GM12873 (cell line): ENCODE measurements around the gene SFI1.

ENCODE experiments used
- TF ChIP-seq, protein P1 (sequence below): IDR thresholded peaks from 2 replicates; pipeline ENCODE4 v1.5.1; 2012; ENCODE audit warnings: low read depth, mild to moderate bottlenecking, moderate library complexity, low read length, control low read depth; ENCODE audit not compliant: insufficient read depth; ENCODE audit errors: missing control alignments

SFI1 gene

DNA sequence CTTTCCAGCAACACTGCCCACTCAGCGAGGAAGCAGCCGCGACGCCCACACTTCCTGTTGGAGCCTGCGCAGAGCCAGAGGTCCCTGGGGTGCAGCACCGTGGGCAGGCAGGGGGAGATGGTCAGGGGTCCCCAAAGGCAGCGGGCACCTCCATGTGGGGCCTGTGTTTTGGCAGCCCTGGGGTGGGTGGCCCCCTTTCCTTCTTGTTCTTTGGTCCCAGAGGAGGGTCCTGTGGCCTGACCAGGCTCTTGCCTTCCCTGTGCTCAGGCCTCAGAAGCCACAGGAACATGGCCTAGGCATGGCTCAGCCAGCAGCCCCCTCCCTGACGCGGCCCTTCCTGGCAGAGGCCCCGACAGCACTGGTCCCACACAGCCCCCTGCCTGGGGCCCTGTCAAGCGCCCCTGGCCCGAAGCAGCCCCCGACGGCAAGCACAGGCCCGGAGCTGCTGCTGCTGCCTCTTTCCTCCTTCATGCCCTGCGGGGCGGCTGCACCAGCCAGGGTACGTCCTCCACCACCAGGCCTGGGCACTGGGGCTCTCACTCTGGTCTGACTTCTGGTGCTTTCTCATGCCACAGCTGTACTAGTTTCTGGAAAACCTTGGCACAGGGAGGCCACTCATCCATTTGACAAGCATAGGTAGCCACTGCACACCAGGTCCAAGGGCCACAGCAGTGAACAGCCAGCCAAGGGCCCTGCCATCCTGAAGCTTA lies 118.6 kb downstream of the SFI1 start:
- TF ChIP-seq, protein P1, sequence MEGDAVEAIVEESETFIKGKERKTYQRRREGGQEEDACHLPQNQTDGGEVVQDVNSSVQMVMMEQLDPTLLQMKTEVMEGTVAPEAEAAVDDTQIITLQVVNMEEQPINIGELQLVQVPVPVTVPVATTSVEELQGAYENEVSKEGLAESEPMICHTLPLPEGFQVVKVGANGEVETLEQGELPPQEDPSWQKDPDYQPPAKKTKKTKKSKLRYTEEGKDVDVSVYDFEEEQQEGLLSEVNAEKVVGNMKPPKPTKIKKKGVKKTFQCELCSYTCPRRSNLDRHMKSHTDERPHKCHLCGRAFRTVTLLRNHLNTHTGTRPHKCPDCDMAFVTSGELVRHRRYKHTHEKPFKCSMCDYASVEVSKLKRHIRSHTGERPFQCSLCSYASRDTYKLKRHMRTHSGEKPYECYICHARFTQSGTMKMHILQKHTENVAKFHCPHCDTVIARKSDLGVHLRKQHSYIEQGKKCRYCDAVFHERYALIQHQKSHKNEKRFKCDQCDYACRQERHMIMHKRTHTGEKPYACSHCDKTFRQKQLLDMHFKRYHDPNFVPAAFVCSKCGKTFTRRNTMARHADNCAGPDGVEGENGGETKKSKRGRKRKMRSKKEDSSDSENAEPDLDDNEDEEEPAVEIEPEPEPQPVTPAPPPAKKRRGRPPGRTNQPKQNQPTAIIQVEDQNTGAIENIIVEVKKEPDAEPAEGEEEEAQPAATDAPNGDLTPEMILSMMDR: no peak

DNA sequence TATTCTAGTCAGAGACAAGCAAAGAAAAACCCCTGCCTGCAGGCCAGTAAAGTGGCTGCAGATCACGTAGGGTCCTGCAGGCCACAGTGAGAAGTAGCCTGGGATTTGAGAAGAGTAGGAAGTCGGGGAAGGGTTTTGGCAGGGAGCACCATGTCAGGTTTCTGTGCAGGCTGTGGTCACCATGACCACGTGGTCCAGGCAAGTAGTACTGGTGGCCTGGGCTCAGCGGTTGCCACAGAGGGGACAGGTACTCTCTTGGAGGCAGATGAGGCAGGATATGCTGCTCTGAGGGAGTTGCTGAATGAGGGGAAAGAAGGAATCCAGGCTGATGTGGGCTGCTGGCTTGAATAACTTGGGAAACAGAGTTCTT lies 119.1 kb downstream of the SFI1 start:
- TF ChIP-seq, protein P1: no peak

DNA sequence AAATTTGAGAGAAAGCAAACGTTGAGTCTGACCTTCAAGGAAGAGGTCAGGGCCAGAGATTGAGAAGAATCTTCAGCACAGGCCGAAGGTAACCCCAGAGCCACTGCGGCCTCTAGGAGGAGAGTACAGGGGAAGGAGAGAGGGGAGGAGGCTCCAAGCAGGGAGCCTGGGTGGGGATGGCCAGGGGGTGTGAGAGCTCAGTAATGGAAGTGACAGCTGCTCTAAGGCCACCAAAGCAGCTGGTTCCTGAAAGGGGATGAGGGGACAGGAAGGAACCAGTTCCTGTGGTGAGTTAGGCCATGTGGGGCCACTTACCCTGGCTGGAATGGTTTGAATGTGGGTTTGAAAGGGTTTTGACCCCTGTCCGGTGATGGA lies 119.6 kb downstream of the SFI1 start:
- TF ChIP-seq, protein P1: no peak

DNA sequence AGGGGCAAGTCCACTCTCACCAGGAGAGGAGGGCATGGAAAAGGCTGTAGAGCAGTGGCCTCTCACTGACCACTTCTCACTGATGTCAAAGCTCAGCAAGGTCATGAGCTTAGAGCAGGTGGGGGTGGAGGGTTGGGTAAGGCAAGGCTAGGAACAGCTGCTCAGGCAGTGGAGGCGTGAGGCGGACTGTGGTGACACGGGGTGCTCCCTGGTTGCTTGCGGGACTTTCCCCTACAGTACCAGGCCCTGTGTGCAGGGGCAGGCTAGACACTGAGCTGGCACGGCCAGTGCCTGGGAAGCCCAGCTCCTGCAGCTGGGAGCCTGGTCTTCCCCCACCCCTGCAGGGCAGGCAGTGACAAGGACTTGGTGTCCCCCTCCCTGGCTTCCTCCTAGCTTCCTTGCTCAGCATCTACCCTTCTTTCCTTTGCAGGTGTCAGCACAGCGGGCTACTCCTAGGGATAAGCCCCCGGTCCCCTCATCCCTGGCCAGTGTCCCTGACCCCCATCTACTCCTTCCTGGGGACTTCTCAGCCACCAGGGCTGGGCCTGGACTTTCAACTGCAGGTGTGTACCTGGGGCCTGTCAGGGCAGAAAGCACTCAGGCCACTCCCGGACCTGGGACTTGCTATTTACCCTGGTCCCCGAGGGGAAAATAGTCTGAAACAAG lies 120.1 kb downstream of the SFI1 start:
- TF ChIP-seq, protein P1: no peak

DNA sequence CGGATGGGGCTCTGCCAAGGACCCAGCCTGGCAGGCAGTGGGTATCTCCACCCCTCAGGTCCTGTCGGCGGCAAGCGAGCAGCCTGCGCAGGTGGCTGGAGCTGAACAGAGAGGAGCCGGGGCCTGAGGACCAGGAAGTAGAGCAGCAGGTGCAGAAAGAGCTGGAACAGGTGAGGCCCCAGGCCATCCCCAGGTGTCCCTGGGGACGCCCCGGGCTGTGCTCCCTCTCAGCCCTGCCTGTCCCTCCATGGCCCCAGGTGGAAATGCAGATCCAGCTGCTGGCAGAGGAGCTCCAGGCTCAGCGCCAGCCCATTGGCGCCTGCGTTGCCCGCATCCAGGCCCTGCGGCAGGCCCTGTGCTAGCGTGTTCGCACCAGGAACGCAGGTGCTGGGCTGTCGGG lies 121.7 kb downstream of the SFI1 start:
- TF ChIP-seq, protein P1: no peak

DNA sequence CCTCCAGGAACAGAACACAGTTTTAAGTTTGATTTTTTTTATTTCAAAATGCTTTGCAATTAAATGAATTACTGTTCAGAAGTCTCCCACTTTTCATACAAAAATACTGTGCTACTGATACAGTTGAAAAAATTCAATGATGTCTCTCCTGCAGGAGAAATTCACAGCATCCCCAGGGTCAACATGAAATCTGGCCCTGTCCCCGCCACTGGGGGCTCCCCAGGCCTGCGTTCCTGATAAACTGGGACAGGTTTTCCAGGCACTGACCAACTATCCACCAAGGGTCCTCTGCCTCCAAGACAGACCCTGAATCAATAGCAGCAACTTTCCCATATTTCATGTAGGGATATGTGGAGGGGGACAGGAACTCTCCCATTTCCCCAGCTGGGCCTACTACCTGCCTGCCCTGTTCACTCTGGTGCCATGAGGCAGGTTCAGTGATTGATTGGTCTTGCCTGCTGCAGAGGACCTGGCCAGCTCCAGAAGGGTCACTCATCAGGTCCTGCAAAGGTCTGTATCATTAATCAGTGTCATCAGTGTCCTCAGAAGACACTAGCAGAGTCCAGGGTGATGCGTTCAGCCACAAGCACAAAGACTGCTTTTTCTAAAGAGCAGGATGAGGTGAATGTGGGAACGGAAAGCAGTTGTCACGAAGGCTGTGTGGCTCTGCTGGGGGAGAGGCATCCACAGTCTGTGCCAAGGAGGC lies 122.3 kb downstream of the SFI1 start:
- TF ChIP-seq, protein P1: no peak

DNA sequence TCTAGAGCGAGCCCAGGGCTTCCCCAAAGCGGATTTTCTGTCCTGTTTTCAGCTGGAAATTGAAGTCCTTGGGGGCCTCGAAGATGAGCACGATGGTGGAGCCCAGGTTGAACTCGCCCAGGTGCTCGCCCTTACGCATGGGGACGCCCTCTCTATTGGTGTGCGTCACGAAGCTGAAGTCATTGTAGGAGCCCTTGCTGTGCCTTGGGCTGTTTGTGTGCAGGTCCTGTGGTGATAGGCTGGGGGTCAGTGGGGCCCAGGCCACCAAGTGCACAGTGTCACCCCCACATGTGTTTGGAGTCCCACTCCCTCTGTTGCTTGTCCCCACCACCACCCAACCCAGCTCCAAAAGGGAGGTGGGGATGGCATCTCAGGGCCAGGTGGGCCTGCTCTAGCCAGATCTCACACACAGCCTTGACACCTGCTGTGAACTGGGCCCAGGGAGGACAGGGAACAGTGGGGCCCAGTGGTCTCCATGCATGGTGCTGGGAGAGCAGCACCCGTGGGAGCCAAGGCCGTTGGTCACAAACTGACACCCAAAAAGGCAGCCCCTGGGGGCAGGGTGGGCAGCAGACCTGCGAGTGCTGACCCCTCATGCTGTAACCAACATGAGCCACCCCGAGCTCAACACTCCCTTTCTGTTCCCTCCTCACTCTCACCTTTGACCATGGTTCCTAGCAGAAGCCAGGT lies 123.4 kb downstream of the SFI1 start:
- TF ChIP-seq, protein P1: no peak
